ENCODE data around the gene RCAN2.

Gene RCAN2

DNA sequence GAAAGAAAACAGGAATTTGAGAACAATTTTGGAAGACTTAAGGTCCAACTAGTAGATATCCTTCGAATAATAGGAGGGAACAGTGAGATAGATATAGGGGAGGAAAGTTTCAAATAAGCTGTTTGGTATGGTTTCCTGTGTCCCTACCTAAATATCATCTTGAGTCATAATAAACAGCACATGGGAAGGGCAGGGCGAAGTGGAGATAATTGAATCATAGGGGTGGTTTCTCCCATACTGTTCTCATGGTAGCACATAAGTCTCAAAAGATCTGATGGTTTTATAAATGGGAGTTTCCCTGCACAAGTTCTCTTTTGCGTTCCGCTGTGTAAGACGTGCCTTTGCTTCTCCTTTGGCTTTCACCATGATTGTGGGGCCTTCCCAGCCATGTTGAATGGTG lies 281.0 kb downstream of the RCAN2 start:
- DNase-seq (ENCODE audit: low read depth in 1 of 2, low spot score in 1 of 2): no peak
- Histone ChIP-seq H3K4me3 (replicated peaks; ENCODE audit: insufficient read depth, low read length) (no peak overlapping the region), H3K27me3 (ENCODE audit: insufficient read depth, poor library complexity, severe bottlenecking) (no peaks in the 10 kb centered on the region), H3K27ac (replicated peaks) (no peak overlapping the region)
- TF ChIP-seq POLR2AphosphoS5 (IDR thresholded peaks at IDR 0.05; ENCODE audit: low read depth) (no peak), GABPA (IDR thresholded peaks at IDR 0.05; ENCODE audit: low read depth) (no peak), SPI1 (IDR thresholded peaks at IDR 0.05; ENCODE audit: borderline replicate concordance, low read depth) (no peak)
- TF ChIP-seq, protein P1, sequence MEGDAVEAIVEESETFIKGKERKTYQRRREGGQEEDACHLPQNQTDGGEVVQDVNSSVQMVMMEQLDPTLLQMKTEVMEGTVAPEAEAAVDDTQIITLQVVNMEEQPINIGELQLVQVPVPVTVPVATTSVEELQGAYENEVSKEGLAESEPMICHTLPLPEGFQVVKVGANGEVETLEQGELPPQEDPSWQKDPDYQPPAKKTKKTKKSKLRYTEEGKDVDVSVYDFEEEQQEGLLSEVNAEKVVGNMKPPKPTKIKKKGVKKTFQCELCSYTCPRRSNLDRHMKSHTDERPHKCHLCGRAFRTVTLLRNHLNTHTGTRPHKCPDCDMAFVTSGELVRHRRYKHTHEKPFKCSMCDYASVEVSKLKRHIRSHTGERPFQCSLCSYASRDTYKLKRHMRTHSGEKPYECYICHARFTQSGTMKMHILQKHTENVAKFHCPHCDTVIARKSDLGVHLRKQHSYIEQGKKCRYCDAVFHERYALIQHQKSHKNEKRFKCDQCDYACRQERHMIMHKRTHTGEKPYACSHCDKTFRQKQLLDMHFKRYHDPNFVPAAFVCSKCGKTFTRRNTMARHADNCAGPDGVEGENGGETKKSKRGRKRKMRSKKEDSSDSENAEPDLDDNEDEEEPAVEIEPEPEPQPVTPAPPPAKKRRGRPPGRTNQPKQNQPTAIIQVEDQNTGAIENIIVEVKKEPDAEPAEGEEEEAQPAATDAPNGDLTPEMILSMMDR (IDR thresholded peaks at IDR 0.05; ENCODE audit: insufficient read depth, low read length): no peak
- TF ChIP-seq, protein P2, sequence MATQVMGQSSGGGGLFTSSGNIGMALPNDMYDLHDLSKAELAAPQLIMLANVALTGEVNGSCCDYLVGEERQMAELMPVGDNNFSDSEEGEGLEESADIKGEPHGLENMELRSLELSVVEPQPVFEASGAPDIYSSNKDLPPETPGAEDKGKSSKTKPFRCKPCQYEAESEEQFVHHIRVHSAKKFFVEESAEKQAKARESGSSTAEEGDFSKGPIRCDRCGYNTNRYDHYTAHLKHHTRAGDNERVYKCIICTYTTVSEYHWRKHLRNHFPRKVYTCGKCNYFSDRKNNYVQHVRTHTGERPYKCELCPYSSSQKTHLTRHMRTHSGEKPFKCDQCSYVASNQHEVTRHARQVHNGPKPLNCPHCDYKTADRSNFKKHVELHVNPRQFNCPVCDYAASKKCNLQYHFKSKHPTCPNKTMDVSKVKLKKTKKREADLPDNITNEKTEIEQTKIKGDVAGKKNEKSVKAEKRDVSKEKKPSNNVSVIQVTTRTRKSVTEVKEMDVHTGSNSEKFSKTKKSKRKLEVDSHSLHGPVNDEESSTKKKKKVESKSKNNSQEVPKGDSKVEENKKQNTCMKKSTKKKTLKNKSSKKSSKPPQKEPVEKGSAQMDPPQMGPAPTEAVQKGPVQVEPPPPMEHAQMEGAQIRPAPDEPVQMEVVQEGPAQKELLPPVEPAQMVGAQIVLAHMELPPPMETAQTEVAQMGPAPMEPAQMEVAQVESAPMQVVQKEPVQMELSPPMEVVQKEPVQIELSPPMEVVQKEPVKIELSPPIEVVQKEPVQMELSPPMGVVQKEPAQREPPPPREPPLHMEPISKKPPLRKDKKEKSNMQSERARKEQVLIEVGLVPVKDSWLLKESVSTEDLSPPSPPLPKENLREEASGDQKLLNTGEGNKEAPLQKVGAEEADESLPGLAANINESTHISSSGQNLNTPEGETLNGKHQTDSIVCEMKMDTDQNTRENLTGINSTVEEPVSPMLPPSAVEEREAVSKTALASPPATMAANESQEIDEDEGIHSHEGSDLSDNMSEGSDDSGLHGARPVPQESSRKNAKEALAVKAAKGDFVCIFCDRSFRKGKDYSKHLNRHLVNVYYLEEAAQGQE (IDR thresholded peaks at IDR 0.05; ENCODE audit: insufficient replicate concordance, low read depth): no peak

DNA sequence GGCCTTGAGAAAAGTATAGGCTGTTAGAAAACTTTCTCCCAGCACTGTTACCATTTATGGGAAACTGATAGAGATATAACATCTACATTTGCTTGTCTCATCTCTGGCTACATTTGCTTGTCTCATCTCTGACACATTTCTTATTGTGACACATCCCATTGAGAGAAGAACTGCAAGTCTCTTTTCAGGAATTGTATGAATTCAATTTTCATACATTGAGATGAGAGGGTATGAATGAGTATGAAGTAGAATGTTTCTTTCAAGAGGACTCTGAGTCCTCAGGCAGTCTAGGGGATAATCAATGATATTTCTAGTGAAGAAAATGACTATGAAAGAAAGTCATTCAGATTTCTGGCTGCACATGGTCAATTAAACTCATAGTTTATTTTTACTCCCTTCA lies 282.9 kb downstream of the RCAN2 start:
- DNase-seq (ENCODE audit: low read depth in 1 of 2, low spot score in 1 of 2): no peak
- H3K4me3 ChIP-seq (replicated peaks; ENCODE audit: insufficient read depth, low read length): no peak overlapping the region
- no peaks in the 10 kb centered on the region for H3K27me3 ChIP-seq (ENCODE audit: insufficient read depth, poor library complexity, severe bottlenecking)
- no peak overlapping the region for H3K27ac ChIP-seq (replicated peaks)
- no peak for TF ChIP-seq GABPA (IDR thresholded peaks at IDR 0.05; ENCODE audit: low read depth)
- TF ChIP-seq, protein P2 (IDR thresholded peaks at IDR 0.05; ENCODE audit: insufficient replicate concordance, low read depth): no peak
- TF ChIP-seq, protein P1 (IDR thresholded peaks at IDR 0.05; ENCODE audit: insufficient read depth, low read length): no peak
- TF ChIP-seq POLR2AphosphoS5 (IDR thresholded peaks at IDR 0.05; ENCODE audit: low read depth): no peak
- TF ChIP-seq SPI1 (IDR thresholded peaks at IDR 0.05; ENCODE audit: borderline replicate concordance, low read depth): no peak

DNA sequence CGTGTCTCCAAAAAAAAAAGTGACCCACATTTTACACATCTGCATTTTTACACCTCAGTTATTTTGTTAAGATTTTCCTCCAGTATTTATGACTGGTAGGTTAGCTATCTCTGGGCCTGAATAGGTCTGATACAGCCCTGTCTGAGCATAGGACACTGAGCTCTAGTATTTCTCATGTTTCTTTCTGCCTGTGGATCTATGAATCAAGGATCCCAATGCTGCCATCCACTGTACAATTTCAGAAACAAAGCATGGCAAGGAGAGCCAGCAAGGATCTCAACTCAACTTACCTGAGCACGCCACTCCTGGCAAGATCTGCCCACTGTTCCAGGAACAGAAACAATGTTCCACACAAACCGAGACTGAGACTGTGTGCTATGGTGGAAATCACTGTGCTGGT lies 284.1 kb downstream of the RCAN2 start:
- TF ChIP-seq, protein P1 (IDR thresholded peaks at IDR 0.05; ENCODE audit: insufficient read depth, low read length): no peak
- TF ChIP-seq GABPA (IDR thresholded peaks at IDR 0.05; ENCODE audit: low read depth) (no peak), POLR2AphosphoS5 (IDR thresholded peaks at IDR 0.05; ENCODE audit: low read depth) (no peak), SPI1 (IDR thresholded peaks at IDR 0.05; ENCODE audit: borderline replicate concordance, low read depth) (no peak)
- TF ChIP-seq, protein P2 (IDR thresholded peaks at IDR 0.05; ENCODE audit: insufficient replicate concordance, low read depth): no peak
- no peak for DNase-seq (ENCODE audit: low read depth in 1 of 2, low spot score in 1 of 2)
- H3K27me3 ChIP-seq (ENCODE audit: insufficient read depth, poor library complexity, severe bottlenecking): no peaks in the 10 kb centered on the region
- H3K4me3 ChIP-seq (replicated peaks; ENCODE audit: insufficient read depth, low read length): no peak overlapping the region
- H3K27ac ChIP-seq (replicated peaks): no peak overlapping the region

Measured in HL-60 (cell line).